T-helper 22 cell (primary cell): ENCODE measurements around the gene NTRK1.

Experiments used
- DNase-seq: peaks from one replicate; pipeline ENCODE4 v3.0.0-alpha.2; 2020; ENCODE audit warnings: low read depth

Gene NTRK1

DNA sequence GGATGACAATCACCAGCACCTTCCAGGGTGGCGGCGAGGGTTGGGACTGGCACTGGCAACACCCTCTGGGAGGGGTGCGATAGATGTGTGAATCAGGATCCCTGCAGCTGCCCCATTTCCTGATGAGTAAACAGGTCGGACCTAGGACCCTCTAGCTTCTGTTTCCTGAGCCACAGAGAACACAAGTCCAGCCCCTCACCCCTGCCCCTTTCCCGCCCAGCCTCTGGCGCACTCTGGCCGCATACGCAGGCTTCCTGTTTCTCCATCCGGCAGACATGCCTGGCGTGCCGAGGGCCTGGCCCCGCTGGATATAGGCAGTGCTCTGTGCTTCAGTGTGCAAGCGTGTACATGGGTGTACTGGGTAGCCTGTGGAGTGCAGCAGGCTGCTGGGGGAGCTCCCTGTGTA, 37.5 kb downstream of the NTRK1 start:
- DNase-seq: no peak

DNA sequence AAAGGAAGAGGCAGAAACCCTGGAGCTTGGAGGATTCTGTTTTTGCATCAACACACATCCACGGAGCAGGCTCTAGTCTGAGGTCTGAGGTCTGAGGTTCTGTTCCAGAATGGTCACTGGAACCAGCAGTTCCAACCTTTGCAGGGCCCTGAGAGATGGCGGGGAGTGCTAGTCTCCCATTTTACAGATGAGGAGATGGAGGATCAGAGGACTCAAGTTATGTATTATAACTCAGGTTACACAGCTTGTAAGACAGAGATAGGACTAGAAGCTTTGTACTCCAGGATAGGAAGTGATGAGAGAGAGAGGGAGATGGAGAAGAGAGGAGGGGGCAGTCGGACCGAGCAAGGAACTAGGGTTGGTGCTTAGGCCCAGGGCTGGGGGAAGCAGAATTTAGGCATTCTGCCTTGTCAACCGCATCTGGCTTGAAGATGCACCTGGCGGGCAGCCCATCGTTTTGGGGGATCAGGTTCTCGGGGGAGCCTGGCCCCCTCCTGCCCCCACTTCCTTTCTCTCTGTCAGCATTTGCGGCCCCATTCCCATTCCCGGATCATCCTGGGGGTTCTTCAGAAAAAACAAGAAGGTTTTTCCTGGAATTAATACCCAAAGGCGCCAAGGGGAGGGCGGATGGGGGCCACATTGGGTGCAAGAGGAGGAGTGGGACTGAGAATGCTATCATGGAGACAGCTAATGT, 38.5 kb downstream of the NTRK1 start:
- no peak for DNase-seq

DNA sequence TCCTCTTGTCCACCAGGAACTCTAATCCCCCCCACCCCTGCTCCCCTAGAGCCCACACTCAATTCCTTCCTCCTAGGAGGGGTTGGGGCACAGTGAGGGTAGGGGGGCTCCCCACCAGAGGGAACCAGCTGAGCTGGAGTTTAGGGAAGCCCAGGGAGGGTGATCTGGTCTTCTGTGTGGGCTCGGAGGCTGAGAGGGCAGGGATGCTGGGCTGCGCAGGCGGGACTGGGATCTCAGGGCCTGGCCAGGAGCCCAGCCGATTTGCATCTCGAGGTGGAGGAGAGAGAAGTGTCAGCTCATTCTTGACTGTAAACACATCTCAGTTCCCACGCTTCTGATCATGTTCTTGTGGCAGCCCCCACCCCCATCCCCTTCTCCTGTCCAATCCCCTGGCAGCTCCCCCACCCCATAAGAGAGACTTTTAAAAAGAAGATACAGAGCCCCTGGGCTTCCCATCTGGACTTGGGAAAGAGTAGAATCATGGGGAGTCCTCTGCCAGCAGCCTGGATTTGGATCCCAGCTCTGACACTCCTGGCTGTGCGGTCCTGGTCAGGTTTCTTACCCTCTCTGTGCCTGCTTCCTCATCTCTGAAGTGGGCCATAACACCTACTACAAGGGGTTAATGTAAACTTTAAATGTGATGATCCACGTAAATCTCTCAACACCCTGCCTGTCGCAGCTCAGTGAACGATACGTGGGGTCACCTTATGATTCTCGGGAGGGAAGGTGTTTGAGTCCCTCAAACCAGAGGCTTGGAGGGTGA, 39.5 kb downstream of the NTRK1 start:
- no peak for DNase-seq

DNA sequence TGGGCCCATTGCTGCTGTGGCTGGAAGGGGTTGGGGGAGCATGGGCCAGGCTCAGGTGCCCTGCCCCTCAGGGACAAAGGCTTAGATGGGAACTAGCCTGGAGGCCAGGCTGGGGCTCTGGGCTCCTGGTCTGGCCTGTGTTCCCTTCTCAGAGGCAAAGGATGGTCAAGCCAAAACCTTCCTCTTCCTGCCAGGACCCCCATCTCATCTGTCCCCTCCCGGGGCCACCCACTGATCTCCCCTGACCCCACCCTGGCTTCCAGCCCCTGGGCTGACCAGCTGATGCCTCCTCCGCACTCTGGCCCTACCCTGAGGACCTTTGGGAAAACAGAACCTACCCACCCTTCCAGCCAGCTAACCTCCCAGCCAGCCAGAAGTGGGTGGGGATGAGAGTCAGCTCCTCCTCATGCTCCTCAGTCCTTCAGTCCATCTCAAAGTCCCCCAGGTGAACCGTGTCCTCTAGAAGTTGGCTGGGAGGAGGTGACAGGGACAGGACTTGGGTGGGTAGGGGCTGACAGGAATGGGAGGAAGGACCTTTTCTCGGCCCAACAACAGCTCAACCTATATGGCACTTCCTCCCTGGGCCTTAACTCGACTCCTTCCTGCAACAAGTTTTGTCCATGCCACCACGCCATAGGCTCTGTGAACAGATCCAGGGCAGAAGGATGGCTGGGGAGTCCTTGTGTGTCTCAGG, 40.4 kb downstream of the NTRK1 start:
- no peak for DNase-seq

DNA sequence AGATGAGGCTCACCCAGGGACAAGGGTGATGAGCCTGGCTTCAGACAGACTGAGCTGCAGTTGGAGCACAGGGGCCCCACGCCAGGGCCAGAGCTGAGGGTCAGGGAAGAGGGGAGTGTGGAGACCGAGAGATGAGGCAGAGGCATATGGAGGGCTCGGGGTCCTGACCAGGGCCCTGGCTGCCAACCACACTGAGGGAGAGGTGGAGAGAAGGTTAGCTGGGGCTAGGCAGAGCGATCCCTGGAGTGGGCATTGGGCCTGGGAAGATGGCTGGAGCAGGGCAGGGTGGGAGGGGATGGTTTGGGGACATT, 40.9 kb downstream of the NTRK1 start:
- DNase-seq: no peak

DNA sequence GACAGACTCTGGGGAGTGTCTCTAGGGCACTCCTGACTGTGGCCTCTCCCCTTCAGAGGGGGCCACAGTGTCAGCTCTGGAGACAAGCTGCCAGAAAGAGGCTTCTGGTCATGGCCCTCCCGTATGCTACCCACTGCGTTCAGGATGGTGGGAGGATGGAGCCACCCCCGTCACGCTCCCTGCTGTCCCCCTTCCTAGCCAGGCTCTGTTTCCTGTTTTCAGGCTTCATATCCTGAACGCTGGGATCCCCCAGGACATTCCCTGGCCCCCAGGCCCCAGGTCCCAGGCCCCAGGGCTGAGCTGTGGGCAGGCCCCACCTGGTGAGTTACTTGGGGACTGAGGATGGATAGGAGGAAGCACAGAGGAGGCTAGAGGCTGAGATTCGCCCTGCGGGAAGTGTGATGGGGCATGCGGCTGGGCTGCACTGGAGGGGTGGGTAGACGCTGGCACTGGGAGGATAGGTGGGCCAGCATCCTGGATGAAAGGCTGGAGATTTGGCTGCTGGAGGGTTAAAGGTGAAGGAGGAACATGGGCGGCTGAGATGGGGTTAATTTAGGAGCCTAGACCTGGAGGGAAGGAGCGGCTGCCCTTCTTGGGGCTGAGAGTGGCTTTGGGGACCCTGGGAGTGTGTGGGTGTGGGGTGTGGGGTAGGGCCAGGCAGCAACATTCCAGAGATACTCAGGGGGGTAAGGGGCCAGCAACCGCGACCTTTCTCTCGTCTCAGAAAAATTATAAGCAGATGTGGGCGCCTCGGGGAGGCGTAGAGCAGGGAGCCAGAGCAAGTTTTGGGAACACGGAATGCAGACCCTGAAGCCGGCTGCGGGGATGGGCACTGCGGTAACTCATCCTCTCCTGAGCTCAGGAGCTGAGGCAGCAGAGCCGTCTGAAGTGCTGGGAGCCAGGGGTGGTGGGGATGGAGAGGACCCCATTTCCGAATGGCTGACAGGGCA, 41.6 kb downstream of the NTRK1 start:
- DNase-seq: no peak

DNA sequence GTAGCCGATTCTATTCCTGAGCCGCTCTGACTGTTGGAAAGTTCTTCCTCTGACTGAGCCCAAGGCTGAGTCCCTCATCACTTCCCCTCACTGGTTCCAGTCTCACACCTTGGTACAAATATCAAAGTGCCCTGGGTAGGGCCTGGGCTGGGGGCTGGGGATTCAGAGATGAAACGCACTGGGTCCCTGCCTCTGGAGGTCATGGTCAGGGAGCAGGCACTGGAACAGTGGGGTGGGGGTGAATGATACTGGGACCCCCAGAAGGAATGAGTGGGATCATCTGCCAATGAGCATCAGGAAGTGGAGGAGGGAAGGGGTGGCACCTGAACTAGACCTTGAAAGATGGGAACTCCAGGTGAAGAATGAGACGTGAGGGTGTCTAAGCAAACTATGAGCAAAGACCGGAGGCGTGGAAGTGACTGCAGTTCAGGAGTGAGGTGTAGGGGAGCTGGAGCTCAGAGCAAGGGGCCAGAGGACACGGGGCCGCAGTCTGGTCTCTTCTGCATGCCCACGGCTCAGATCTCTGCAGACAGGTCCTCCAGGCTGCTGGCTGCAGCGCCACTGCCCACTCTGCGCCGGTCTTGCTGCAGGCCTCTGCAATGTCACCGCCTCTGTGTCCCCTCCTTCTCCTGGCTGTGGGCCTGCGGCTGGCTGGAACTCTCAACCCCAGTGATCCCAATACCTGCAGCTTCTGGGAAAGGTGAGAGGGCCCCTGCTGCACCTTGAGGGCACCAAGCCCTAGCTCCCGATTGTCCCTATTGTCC, 42.8 kb downstream of the NTRK1 start:
- no peak for DNase-seq

DNA sequence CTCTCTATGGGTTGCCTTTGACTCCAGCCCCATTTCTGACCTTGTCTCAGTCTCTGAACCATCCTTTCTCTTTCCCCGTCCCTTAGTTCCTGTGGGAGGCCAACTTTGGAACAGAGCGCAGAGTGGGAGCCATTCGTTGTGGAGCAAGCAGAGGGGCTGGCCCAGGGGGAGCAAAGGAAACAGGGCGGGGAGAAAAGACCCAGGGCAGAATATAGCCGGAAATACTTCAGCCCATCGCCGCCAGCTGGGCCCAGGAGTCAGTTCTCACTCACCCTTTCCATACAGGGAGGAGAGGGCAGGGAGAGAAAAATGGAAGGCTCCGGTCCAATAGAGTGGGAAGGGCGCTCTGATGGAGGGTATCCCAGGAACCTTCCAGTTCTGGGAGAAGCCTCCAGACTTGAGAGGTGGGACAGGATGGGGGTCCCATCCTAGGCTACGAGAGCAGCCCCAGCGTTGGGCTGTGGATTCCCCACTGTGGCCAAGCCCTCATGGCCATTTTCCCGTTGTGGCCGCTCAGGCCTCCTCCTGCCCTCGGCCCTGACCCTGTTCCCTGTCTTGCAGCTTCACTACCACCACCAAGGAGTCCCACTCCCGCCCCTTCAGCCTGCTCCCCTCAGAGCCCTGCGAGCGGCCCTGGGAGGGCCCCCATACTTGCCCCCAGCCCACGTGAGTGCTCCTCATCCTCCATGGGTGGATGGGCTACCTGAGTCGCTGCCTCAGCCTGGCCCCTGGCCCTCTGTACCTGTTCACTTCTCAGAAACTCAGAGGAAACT, 43.7 kb downstream of the NTRK1 start:
- no peak for DNase-seq

DNA sequence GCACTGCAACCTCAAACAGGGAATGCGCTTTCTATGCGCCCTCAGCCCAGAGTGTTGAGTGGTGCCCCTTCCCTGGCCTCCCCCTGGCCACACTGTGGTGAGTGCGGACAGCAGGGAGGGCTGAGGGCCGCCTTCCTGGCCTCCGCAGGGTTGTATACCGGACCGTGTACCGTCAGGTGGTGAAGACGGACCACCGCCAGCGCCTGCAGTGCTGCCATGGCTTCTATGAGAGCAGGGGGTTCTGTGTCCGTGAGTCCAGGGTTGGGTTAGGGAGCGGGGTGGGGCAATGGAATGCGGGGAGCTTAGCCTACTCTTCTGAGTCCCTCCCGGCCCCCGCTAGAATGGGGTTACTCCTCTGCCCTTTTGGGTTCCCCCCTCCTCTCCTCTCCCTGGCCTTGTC, 44.5 kb downstream of the NTRK1 start:
- no peak for DNase-seq

DNA sequence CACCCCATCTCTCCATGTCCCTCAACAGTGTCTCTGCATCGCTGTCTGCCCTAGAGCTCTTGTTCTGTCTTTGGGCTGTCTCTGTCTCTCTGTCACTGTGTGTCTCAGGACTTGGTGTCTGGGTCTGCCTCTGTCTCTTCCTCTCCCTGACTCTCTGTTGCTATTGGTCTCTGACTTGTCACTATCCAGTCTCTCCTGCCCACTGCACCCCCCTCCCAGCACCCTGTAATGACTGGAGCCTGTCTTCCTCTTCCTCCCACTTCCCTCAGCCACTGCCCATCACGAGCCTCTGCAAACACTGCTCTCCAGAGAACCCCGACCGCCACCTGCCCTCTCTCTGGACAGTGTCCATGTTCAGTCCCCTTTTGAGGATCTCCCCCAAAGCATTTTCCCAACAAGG, 45.0 kb downstream of the NTRK1 start:
- no peak for DNase-seq

DNA sequence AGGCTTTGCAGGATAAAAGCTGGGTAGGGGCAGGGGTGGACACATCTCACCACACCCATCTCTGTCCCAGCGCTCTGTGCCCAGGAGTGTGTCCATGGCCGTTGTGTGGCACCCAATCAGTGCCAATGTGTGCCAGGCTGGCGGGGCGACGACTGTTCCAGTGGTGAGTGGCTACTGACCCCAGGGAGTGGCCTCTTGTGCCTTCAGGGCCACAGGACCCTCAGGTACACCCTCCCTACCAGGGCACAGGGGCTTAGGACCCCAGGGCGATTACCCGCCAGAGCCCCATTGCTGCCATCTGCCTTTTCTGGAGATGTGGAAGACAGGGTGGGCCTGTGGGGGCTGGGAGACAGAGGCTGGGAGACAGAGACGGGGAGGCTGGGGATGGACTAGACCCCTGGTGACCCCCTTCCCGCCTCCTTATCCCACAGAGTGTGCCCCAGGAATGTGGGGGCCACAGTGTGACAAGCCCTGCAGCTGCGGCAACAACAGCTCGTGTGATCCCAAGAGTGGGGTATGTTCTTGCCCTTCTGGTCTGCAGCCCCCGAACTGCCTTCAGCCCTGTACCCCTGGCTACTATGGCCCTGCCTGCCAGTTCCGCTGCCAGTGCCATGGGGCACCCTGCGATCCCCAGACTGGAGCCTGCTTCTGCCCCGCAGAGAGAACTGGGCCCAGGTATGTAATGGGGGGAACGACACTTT, 45.7 kb downstream of the NTRK1 start:
- DNase-seq: no peak

DNA sequence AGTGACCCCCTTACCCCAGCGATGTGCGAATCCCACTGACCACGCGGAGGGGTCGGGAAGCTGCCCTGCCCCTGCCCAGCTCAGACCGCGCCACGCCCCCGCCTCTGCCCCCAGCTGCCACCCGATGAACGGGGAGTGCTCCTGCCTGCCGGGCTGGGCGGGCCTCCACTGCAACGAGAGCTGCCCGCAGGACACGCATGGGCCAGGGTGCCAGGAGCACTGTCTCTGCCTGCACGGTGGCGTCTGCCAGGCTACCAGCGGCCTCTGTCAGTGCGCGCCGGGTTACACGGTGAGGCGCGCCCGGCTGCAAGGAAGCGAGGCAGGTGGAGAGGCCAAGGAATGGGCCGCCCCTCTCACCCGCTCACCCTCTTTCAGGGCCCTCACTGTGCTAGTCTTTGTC, 47.9 kb downstream of the NTRK1 start:
- no peak for DNase-seq

DNA sequence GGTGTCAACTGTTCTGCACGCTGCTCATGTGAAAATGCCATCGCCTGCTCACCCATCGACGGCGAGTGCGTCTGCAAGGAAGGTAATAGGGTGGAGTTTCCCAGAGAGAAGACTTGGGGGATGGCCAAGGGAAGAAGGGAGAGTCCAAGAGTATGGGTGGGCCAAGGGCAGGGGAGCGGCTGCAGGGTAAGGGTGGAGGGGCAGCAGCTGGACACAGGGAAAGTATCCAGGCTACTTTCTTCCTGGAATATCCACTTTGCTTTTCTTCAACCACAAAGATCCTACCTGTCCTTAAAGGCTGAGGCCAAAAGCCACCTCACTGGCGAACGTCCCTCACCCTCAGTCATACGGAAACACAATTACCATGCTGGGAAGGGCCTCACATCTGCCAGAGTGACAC, 48.3 kb downstream of the NTRK1 start:
- DNase-seq: no peak

DNA sequence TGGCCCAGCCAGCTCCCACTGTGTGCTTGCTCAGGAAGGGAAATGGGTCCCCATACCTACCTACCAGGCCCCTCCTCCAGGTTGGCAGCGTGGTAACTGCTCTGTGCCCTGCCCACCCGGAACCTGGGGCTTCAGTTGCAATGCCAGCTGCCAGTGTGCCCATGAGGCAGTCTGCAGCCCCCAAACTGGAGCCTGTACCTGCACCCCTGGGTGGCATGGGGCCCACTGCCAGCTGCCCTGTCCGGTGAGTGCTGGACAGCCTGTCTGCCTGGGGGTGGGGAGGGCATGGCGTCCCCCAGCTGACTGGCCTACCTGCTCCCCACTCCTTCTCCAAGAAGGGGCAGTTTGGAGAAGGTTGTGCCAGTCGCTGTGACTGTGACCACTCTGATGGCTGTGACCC, 49.0 kb downstream of the NTRK1 start:
- no peak for DNase-seq

DNA sequence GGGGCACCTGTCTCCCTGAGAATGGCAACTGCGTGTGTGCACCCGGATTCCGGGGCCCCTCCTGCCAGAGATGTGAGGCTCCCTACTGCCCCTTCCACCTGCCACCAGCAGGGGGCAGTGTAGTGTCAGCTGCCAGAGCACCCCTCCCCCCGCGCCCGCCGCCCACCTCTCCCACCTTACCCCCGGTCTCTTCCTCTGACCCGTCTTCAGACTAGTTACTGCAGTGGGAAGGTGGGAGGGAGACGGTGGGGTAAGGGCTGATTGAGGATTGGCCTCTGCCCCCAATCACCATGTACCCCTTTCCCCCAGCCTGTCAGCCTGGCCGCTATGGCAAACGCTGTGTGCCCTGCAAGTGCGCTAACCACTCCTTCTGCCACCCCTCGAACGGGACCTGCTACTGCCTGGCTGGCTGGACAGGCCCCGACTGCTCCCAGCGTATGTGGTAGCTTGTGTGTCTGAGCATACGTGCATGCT, 49.7 kb downstream of the NTRK1 start:
- peak; percentile 8 for DNase-seq

DNA sequence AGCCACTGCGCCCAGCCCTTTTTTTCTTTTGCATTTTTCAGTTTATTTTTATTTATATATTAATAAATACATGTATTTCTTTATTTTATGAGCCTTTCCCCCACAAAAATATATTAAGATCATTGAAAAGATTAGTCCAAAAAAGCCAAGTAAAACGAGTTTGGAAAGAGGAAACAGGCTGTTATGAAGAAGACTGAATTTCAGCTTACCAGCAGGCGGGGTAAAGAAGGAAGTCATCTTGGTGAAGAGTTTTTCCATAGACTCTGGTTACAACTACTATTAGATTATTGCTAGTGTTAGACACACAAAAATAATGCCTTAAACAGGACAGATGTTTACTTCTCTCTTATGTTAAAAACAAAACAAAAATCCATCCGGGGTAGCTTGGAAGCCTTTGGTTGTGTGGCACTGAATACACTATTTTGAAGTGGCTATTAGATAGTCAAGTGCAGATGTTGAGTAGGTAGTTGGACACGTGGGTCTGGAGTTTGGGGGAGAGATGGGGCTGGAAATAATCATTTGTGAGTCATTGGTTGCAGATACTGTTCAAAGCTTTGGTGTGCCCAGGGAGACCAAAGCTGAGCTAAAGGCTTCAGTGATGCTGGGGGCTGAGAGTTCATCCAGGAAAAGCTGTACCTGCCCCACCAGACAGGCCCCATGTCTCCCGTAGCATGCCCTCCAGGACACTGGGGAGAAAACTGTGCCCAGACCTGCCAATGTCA, 51.1 kb downstream of the NTRK1 start:
- no peak for DNase-seq

DNA sequence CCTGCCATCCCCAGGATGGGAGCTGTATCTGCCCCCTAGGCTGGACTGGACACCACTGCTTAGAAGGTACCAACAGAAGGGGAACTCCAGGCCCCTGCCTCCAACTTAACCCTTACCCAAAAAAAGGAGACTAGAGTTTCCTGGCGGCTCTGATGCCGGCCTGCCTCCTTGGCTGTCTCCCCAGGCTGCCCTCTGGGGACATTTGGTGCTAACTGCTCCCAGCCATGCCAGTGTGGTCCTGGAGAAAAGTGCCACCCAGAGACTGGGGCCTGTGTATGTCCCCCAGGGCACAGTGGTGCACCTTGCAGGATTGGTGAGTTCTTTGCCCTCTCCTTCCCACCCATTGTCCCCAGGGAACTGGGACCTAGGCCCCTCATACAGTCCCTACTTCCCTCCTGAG, 51.6 kb downstream of the NTRK1 start:
- DNase-seq: no peak

DNA sequence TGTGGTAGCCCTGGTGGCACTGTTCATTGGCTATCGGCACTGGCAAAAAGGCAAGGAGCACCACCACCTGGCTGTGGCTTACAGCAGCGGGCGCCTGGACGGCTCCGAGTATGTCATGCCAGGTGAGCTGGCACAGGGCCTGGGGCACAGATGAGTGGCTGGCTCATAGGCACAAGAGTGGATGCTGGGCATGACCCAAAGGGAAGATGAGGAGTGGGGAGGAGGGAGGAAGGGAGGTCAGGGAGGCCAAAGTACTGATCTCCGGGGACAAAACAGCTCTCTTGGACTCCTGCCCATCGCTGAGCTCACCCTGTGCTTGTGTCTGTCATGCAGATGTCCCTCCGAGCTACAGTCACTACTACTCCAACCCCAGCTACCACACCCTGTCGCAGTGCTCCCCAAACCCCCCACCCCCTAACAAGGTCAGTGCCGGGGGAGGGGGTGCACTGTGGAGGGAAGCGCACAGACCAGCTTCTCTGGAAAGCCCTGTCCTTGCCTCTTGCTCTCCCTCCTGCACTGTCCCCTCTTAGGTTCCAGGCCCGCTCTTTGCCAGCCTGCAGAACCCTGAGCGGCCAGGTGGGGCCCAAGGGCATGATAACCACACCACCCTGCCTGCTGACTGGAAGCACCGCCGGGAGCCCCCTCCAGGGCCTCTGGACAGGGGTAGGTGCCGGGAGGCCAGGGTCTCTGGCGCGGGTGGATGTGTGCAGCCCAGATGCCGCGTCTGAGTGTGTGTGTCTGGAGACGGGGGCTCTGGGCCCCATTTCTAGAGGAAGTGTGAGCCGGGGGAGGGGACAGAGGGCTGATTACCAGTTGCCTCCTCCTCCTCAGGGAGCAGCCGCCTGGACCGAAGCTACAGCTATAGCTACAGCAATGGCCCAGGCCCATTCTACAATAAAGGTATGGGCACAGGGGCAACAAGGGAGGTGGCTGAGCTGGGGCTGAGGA, 52.5 kb downstream of the NTRK1 start:
- DNase-seq: no peak
